BLaER1 treated with 17β-estradiol and CSF1 and Interleukin-3, amounts not matched to agents 10 nM and 100 nM (cell line): ENCODE data around the gene TMCC3.
A peak's percentile ranks its signal among the peaks of the same experiment; 100 is the strongest.

Experiments used
- H3K27ac ChIP-seq, 11 experiments: shearing (Covaris generic); formaldehyde crosslinking; 2 replicates each; pipeline ENCODE4 v1.8.1; 2022
- H3K27me3 ChIP-seq, 11 experiments: shearing (Covaris generic); formaldehyde crosslinking; 2 replicates each; pipeline ENCODE4 v1.8.1; 2022
- H3K36me3 ChIP-seq, 11 experiments: shearing (Covaris generic); formaldehyde crosslinking; 2 replicates each; pipeline ENCODE4 v1.8.1; 2022
- H3K4me1 ChIP-seq, 10 experiments: shearing (Covaris generic); formaldehyde crosslinking; 2 replicates each; pipeline ENCODE4 v1.8.1; 2022
- H3K4me2 ChIP-seq, 11 experiments: shearing (Covaris generic); formaldehyde crosslinking; 2 replicates each; pipeline ENCODE4 v1.8.1; 2022
- H3K4me3 ChIP-seq, 10 experiments: shearing (Covaris generic); formaldehyde crosslinking; 2 replicates each; pipeline ENCODE4 v1.8.1; 2022
- H3K9ac ChIP-seq, 11 experiments: shearing (Covaris generic); formaldehyde crosslinking; 2 replicates each; pipeline ENCODE4 v1.8.1; 2022
- H3K9me3 ChIP-seq, 11 experiments: shearing (Covaris generic); formaldehyde crosslinking; replicated peaks in 1 of 11; 2 replicates each; pipeline ENCODE4 v1.8.1; 2022
- H4K20me1 ChIP-seq, 11 experiments: shearing (Covaris generic); formaldehyde crosslinking; 2 replicates each; pipeline ENCODE4 v1.8.1; 2022
- Cebpa-rat ChIP-seq, 11 experiments: shearing (Covaris generic); IDR thresholded peaks; 2 replicates each; pipeline ENCODE4 v1.8.1; 2022

Gene TMCC3

GRCh38 chr12:94676031-94676641 lies 25.8 kb upstream of the TMCC3 start:
- H3K9me3 ChIP-seq, result peaks cover 0 to 11% (median 6%) of the 10 kb centered on the region in 11 experiments; a peak in 9 of 22 replicates
- peak overlapping the region in 6 of 11 experiments; percentile 8 to 64 (median 47); a peak in 6 of 22 replicates for H3K9ac ChIP-seq
- no peak overlapping the region for H3K4me3 ChIP-seq
- peak overlapping the region in 8 of 11 experiments; percentile 26 to 86 (median 72); a peak in 13 of 22 replicates for H3K27ac ChIP-seq
- H3K4me2 ChIP-seq, result peak overlapping the region; percentile 1 to 92 (median 71)
- no peaks in the 10 kb centered on the region for H3K36me3 ChIP-seq
- no peak; a peak in 1 of 22 replicates for TF ChIP-seq Cebpa-rat (IDR thresholded peaks at IDR 0.05)
- H4K20me1 ChIP-seq, result no peaks in the 10 kb centered on the region
- peaks cover 9 to 47% (median 21%) of the 10 kb centered on the region in 10 experiments; a peak in 18 of 20 replicates for H3K4me1 ChIP-seq
- no peaks in the 10 kb centered on the region for H3K27me3 ChIP-seq

GRCh38 chr12:94674835-94675234 lies 24.5 kb upstream of the TMCC3 start:
- no peaks in the 10 kb centered on the region for H3K9me3 ChIP-seq
- H4K20me1 ChIP-seq, result no peaks in the 10 kb centered on the region
- no peaks in the 10 kb centered on the region for H3K27me3 ChIP-seq
- peak overlapping the region in 3 of 11 experiments; percentile 79 to 86 (median 80); a peak in 2 of 22 replicates for H3K27ac ChIP-seq
- H3K9ac ChIP-seq, result 0 out of 22 replicates have a peak overlapping the region, but pooled peaks of 2 of the 11 experiments have one; percentile 6 to 14
- no peak for TF ChIP-seq Cebpa-rat (IDR thresholded peaks at IDR 0.05)
- no peaks in the 10 kb centered on the region for H3K36me3 ChIP-seq
- peaks cover 9 to 47% (median 21%) of the 10 kb centered on the region in 10 experiments; a peak in 18 of 20 replicates for H3K4me1 ChIP-seq
- H3K4me2 ChIP-seq, result peak overlapping the region in 5 of 11 experiments; percentile 76 to 92 (median 83); a peak in 9 of 22 replicates
- H3K4me3 ChIP-seq, result no peak overlapping the region

GRCh38 chr12:94674051-94674451 lies 23.7 kb upstream of the TMCC3 start:
- Histone ChIP-seq H3K9me3 (no peaks in the 10 kb centered on the region), H3K27me3 (no peaks in the 10 kb centered on the region), H3K4me3 (no peak overlapping the region), H3K4me2 (peak overlapping the region in 1 of 11 experiments; percentile 2; a peak in 1 of 22 replicates), H3K27ac (no peak overlapping the region), H4K20me1 (no peaks in the 10 kb centered on the region), H3K9ac (no peak overlapping the region), H3K36me3 (no peaks in the 10 kb centered on the region), H3K4me1 (peaks cover 9 to 47% (median 21%) of the 10 kb centered on the region in 10 experiments; a peak in 18 of 20 replicates)
- TF ChIP-seq Cebpa-rat (IDR thresholded peaks at IDR 0.05), result no peak

- Histone ChIP-seq H3K27me3 (no peaks in the 10 kb centered on the region), H3K36me3 (no peaks in the 10 kb centered on the region), H3K4me2 (no peak overlapping the region), H3K4me3 (no peak overlapping the region), H3K27ac (no peak overlapping the region), H3K9ac (no peak overlapping the region), H3K9me3 (no peaks in the 10 kb centered on the region), H3K4me1 (peaks cover 9 to 47% (median 21%) of the 10 kb centered on the region in 10 experiments; a peak in 18 of 20 replicates), H4K20me1 (no peaks in the 10 kb centered on the region)
- no peak for TF ChIP-seq Cebpa-rat (IDR thresholded peaks at IDR 0.05)
Observed at GRCh38 chr12:94673496-94673895, 23.1 kb upstream of the TMCC3 start.

GRCh38 chr12:94671917-94672316 lies 21.6 kb upstream of the TMCC3 start:
- no peak overlapping the region for H3K9ac ChIP-seq
- H3K4me3 ChIP-seq, result no peak overlapping the region
- no peaks in the 10 kb centered on the region for H3K27me3 ChIP-seq
- peaks cover 9 to 33% (median 18%) of the 10 kb centered on the region in 10 experiments; a peak in 18 of 20 replicates for H3K4me1 ChIP-seq
- no peak overlapping the region for H3K4me2 ChIP-seq
- TF ChIP-seq Cebpa-rat (IDR thresholded peaks at IDR 0.05), result no peak
- no peaks in the 10 kb centered on the region for H4K20me1 ChIP-seq
- H3K9me3 ChIP-seq, result no peaks in the 10 kb centered on the region
- no peak overlapping the region for H3K27ac ChIP-seq
- no peaks in the 10 kb centered on the region for H3K36me3 ChIP-seq

GRCh38 chr12:94670898-94671297 lies 20.5 kb upstream of the TMCC3 start:
- Histone ChIP-seq H3K9ac (no peak overlapping the region), H3K4me2 (no peak overlapping the region), H4K20me1 (no peaks in the 10 kb centered on the region), H3K27ac (no peak overlapping the region), H3K9me3 (no peaks in the 10 kb centered on the region), H3K36me3 (no peaks in the 10 kb centered on the region), H3K27me3 (no peaks in the 10 kb centered on the region), H3K4me3 (no peak overlapping the region), H3K4me1 (peaks cover under 1 to 23% (median 9%) of the 10 kb centered on the region in 10 experiments; a peak in 18 of 20 replicates)
- no peak for TF ChIP-seq Cebpa-rat (IDR thresholded peaks at IDR 0.05)

- no peaks in the 10 kb centered on the region for H3K36me3 ChIP-seq
- H3K4me3 ChIP-seq, result no peak overlapping the region
- no peak overlapping the region for H3K9ac ChIP-seq
- TF ChIP-seq Cebpa-rat (IDR thresholded peaks at IDR 0.05), result no peak
- no peak overlapping the region for H3K4me2 ChIP-seq
- peaks cover 0 to 15% (median 2%) of the 10 kb centered on the region in 10 experiments; a peak in 9 of 20 replicates for H3K4me1 ChIP-seq
- no peaks in the 10 kb centered on the region for H4K20me1 ChIP-seq
- no peaks in the 10 kb centered on the region for H3K9me3 ChIP-seq
- H3K27ac ChIP-seq, result no peak overlapping the region
- H3K27me3 ChIP-seq, result no peaks in the 10 kb centered on the region
Observed at GRCh38 chr12:94670075-94670474, 19.7 kb upstream of the TMCC3 start.

- Histone ChIP-seq H4K20me1 (no peaks in the 10 kb centered on the region), H3K4me1 (peaks cover 17 to 20% (median 19%) of the 10 kb centered on the region in 10 experiments), H3K4me2 (no peak overlapping the region), H3K4me3 (no peak overlapping the region), H3K27me3 (no peaks in the 10 kb centered on the region), H3K9ac (no peak overlapping the region), H3K27ac (no peak overlapping the region), H3K36me3 (no peaks in the 10 kb centered on the region), H3K9me3 (no peaks in the 10 kb centered on the region)
- no peak for TF ChIP-seq Cebpa-rat (IDR thresholded peaks at IDR 0.05)
Observed at GRCh38 chr12:94667031-94667540, 16.7 kb upstream of the TMCC3 start.

- H3K36me3 ChIP-seq, result no peaks in the 10 kb centered on the region
- H3K4me2 ChIP-seq, result no peak overlapping the region
Observed at GRCh38 chr12:94666158-94666557, 15.8 kb upstream of the TMCC3 start.

More at GRCh38 chr12:94666158-94666557, 15.8 kb upstream of the TMCC3 start:
- Histone ChIP-seq H3K4me3 (no peak overlapping the region), H3K9ac (no peak overlapping the region), H3K27ac (no peak overlapping the region), H3K4me1 (peaks cover 17 to 25% (median 20%) of the 10 kb centered on the region in 10 experiments), H3K9me3 (no peaks in the 10 kb centered on the region), H3K27me3 (no peaks in the 10 kb centered on the region), H4K20me1 (no peaks in the 10 kb centered on the region)
- TF ChIP-seq Cebpa-rat (IDR thresholded peaks at IDR 0.05), result no peak
